Vagina (tissue), 2 donors: ENCODE results near the gene CLDND2. TPM values are rescaled to one million over a fixed set of nuclear protein-coding genes. Genes with fewer than 3 reads are reported as not detected.
"Not testable (repeated sequence)": the region's sequence is repeated elsewhere in the genome, so short reads cannot be mapped to it uniquely, and the experiment has no call there.

ENCODE experiments used
- DNase-seq, 2 donors: peaks; one replicate each; pipeline ENCODE4 v3.0.0-alpha.2; 2017; ENCODE audit errors: extremely low spot score in 2 of 2
- H3K27ac ChIP-seq: fragments of 200-600 bp; sonication (generic); one replicate; pipeline ENCODE4 v1.5.1; 2019
- H3K27me3 ChIP-seq: fragments of 200-600 bp; sonication (generic); one replicate; pipeline ENCODE4 v1.5.1; 2019
- H3K36me3 ChIP-seq, 2 donors: fragments of 200-600 bp; sonication (generic); one replicate each; pipeline ENCODE4 v1.5.1; 2017 to 2019
- H3K4me1 ChIP-seq: fragments of 200-600 bp; sonication (generic); one replicate; pipeline ENCODE4 v1.5.1; 2019
- H3K4me3 ChIP-seq, 2 donors: fragments of 200-600 bp; sonication (generic); 1 replicate in 1 of 2; 2 replicates in 1 of 2; pipeline ENCODE4 v1.5.1; 2016 to 2019
- H3K9me3 ChIP-seq: fragments of 200-600 bp; sonication (generic); one replicate; pipeline ENCODE4 v1.5.1; 2019
- CTCF ChIP-seq, 3 experiments: fragments of 450-650 bp in 2 of 3; fragments of 200-600 bp in 1 of 3; sonication (generic) in 1 of 3; IDR thresholded peaks; one replicate each; pipeline ENCODE4 v1.5.1; 2017 to 2019; ENCODE audit warnings: antibody characterized with exemption in 3 of 3, mild to moderate bottlenecking in 2 of 3, moderate library complexity in 2 of 3
- POLR2A ChIP-seq, 2 donors: fragments of 450-650 bp; IDR thresholded peaks; one replicate each; pipeline ENCODE4 v1.6.1; 2017; ENCODE audit warnings: antibody characterized with exemption in 2 of 2, mild to moderate bottlenecking in 2 of 2, moderate library complexity in 2 of 2
- POLR2AphosphoS5 ChIP-seq, 2 donors: sonication (generic); formaldehyde crosslinking; IDR thresholded peaks; one replicate each; pipeline ENCODE4 v1.9.0; 2017; ENCODE audit warnings: antibody characterized with exemption in 2 of 2, mild to moderate bottlenecking in 2 of 2, low read depth in 1 of 2; ENCODE audit not compliant: insufficient read depth in 1 of 2
- intact Hi-C: fragments of 100-400 bp; cut with DNase I; formaldehyde crosslinking; loops from one replicate; pipeline ENCODE4 v1.15.1; 2023
- total RNA-seq: library from RNA; depleted of rRNA; stranded (reverse); fragments of >200 nt; gene quantifications from one replicate; pipeline ENCODE4 v1.2.3, GENCODE V29; 2016

The CLDND2 gene
- total RNA-seq = not detected

- peak within 1 kb of the TSS; percentile 79 to 81 for H3K4me3 ChIP-seq
- peaks cover 31% of the 10 kb centered on the region for H3K4me1 ChIP-seq
Observed at GRCh38 chr19:51368366-51369282, at the start of gene CLDND2. Gene CLDND2, minus strand, starts transcription at chr19:51369003. Its CDS starts 426 bp downstream, at chr19:51368577.

GRCh38 chr19:51417810-51418157, 49.0 kb upstream of the CLDND2 start:
- peaks cover 3% of the 10 kb centered on the region for H3K27me3 ChIP-seq
- TF ChIP-seq POLR2A (IDR thresholded peaks at IDR 0.05) = no peak
- TF ChIP-seq CTCF (IDR thresholded peaks at IDR 0.05) = no peak
- no peak for TF ChIP-seq POLR2AphosphoS5 (IDR thresholded peaks at IDR 0.05; ENCODE audit: insufficient read depth in 1 of 2, low read depth in 1 of 2)
- H3K36me3 ChIP-seq = no peaks in the 10 kb centered on the region
- DNase-seq = no peak
- no peaks in the 10 kb centered on the region for H3K4me1 ChIP-seq
- no peak overlapping the region for H3K27ac ChIP-seq
- no peak overlapping the region for H3K4me3 ChIP-seq
- H3K9me3 ChIP-seq = no peaks in the 10 kb centered on the region
- intact Hi-C loops = no loop called here

More at GRCh38 chr19:51368366-51369282, at the start of gene CLDND2:
- intact Hi-C loops = loop anchor here (10.0 kb wide), 1 partner anchor 326 kb away; the partner anchor contains the start of gene SPACA6
- no peaks in the 10 kb centered on the region for H3K9me3 ChIP-seq
- peak within 1 kb of the TSS; percentile 93 for H3K27ac ChIP-seq
- H3K36me3 ChIP-seq = no peaks in the 10 kb centered on the region
- TF ChIP-seq CTCF (IDR thresholded peaks at IDR 0.05) (no peak), POLR2A (IDR thresholded peaks at IDR 0.05) (no peak)
- no peaks in the 10 kb centered on the region for H3K27me3 ChIP-seq
- no peak for DNase-seq

- no peaks in the 10 kb centered on the region for H3K9me3 ChIP-seq
- no peak for DNase-seq
- intact Hi-C loops = no loop called here
- no peak within 1 kb of the TSS for H3K27ac ChIP-seq
- H3K27me3 ChIP-seq = peaks cover 3% of the 10 kb centered on the region
- H3K4me3 ChIP-seq = no peak within 1 kb of the TSS
- H3K4me1 ChIP-seq = no peaks in the 10 kb centered on the region
- TF ChIP-seq CTCF (IDR thresholded peaks at IDR 0.05) (no peak), POLR2AphosphoS5 (IDR thresholded peaks at IDR 0.05; ENCODE audit: insufficient read depth in 1 of 2, low read depth in 1 of 2) (no peak), POLR2A (IDR thresholded peaks at IDR 0.05) (no peak)
- H3K36me3 ChIP-seq = no peaks in the 10 kb centered on the region
Observed at GRCh38 chr19:51417107-51417809, 48.5 kb upstream of the CLDND2 start, which contains the start of gene SIGLEC10. Gene SIGLEC10, minus strand, starts transcription at chr19:51417642. Its CDS starts 61 bp downstream, at chr19:51417581.

GRCh38 chr19:51416422-51416821, 47.6 kb upstream of the CLDND2 start:
- H3K27me3 ChIP-seq, H3K4me1 ChIP-seq, DNase-seq, H3K4me3 ChIP-seq, H3K36me3 ChIP-seq, H3K27ac ChIP-seq, H3K9me3 ChIP-seq, intact Hi-C loops: not testable (repeated sequence)

GRCh38 chr19:51415187-51415586, 46.4 kb upstream of the CLDND2 start:
- intact Hi-C loops = no loop called here
- no peak for TF ChIP-seq CTCF (IDR thresholded peaks at IDR 0.05)
- no peaks in the 10 kb centered on the region for H3K9me3 ChIP-seq
- no peaks in the 10 kb centered on the region for H3K27me3 ChIP-seq
- H3K27ac ChIP-seq = no peak overlapping the region
- no peak for DNase-seq
- no peaks in the 10 kb centered on the region for H3K36me3 ChIP-seq
- no peaks in the 10 kb centered on the region for H3K4me1 ChIP-seq
- no peak overlapping the region for H3K4me3 ChIP-seq
